SK-N-SH (cell line): ENCODE results near the gene LRRC42. TPM values are rescaled to one million over a fixed set of nuclear protein-coding genes. Genes with fewer than 3 reads are reported as not detected.

Experiments used
- CTCF ChIA-PET: fragments of 300-600, 350-600 bp; formaldehyde crosslinking; extraction: SDS; loops from one replicate; lab custom pipeline; 2021; lab: Yijun Ruan, JAX
- POLR2A ChIA-PET: fragments of 350-600 bp; sonication (Branson Sonifier 250); formaldehyde crosslinking; extraction: SDS; loops from one replicate; lab custom pipeline; 2020; ENCODE audit warnings: antibody characterized with exemption, inconsistent platforms; lab: Yijun Ruan, JAX
- DNase-seq: peaks from one replicate; pipeline ENCODE4 v3.0.0; 2012
- H2AFZ ChIP-seq: fragments of 200-600 bp; sonication (generic); 2 replicates; pipeline ENCODE4 v1.8.1; 2016; ENCODE audit warnings: antibody characterized with exemption, mild to moderate bottlenecking, low read depth
- H3F3A ChIP-seq: fragments of 200-600 bp; sonication (generic); replicated peaks from 2 replicates; pipeline ENCODE3; 2016; ENCODE audit warnings: antibody characterized with exemption, mild to moderate bottlenecking; ENCODE audit not compliant: insufficient read depth
- H3K27ac ChIP-seq, 2 experiments: fragments of 200-500 bp in 1 of 2; fragments of 200-600 bp in 1 of 2; sonication (Bioruptor generic) in 1 of 2; sonication (generic), shearing (Covaris generic) in 1 of 2; 2 replicates each; pipeline versions ENCODE4 v1.5.1 to v1.6.1; 2014 to 2016; ENCODE audit warnings: low read depth in 2 of 2, inconsistent platforms in 1 of 2, low read length in 1 of 2, mild to moderate bottlenecking in 1 of 2, mixed read lengths in 1 of 2
- H3K27me3 ChIP-seq: fragments of 200-600 bp; sonication (generic), shearing (Covaris generic); 2 replicates; pipeline ENCODE4 v1.6.1; 2016; ENCODE audit warnings: mixed run types; ENCODE audit not compliant: insufficient read depth
- H3K36me3 ChIP-seq, 2 experiments: fragments of 200-500 bp in 1 of 2; fragments of 200-600 bp in 1 of 2; sonication (Bioruptor generic) in 1 of 2; sonication (generic) in 1 of 2; replicated peaks in 1 of 2; 2 replicates each; pipeline versions ENCODE3 to v1.5.1; 2014 to 2016; ENCODE audit warnings: low read length in 1 of 2, mild to moderate bottlenecking in 1 of 2; ENCODE audit not compliant: insufficient read depth in 2 of 2, control insufficient read depth in 1 of 2
- H3K4me1 ChIP-seq, 2 experiments: fragments of 200-500 bp in 1 of 2; fragments of 200-600 bp in 1 of 2; sonication (Bioruptor generic) in 1 of 2; sonication (generic), shearing (Covaris generic) in 1 of 2; 2 replicates each; pipeline versions ENCODE4 v1.5.1 to v1.6.1; 2014 to 2016; ENCODE audit warnings: low read depth in 1 of 2, low read length in 1 of 2, mixed run types in 1 of 2; ENCODE audit not compliant: insufficient read depth in 2 of 2, control insufficient read depth in 1 of 2
- H3K4me2 ChIP-seq: fragments of 200-600 bp; sonication (generic), shearing (Covaris generic); 2 replicates; pipeline ENCODE4 v1.6.1; 2017; ENCODE audit warnings: mixed run types
- H3K4me3 ChIP-seq, 2 experiments: fragments of 200-500 bp in 1 of 2; fragments of 200-600 bp in 1 of 2; sonication (Bioruptor generic) in 1 of 2; sonication (generic), shearing (Covaris generic) in 1 of 2; 2 replicates each; pipeline versions ENCODE4 v1.5.1 to v1.8.1; 2014 to 2016; ENCODE audit warnings: low read depth in 2 of 2, inconsistent platforms in 1 of 2, low read length in 1 of 2, mild to moderate bottlenecking in 1 of 2, mixed read lengths in 1 of 2, moderate library complexity in 1 of 2
- H3K79me2 ChIP-seq: fragments of 200-600 bp; sonication (generic); 2 replicates; pipeline ENCODE4 v1.8.1; 2017; ENCODE audit warnings: mild to moderate bottlenecking; ENCODE audit not compliant: insufficient read depth
- H3K9ac ChIP-seq: fragments of 200-600 bp; sonication (generic); 2 replicates; pipeline ENCODE4 v1.6.1; 2017; ENCODE audit warnings: mixed run types
- H3K9me2 ChIP-seq: fragments of 200-600 bp; sonication (generic); 2 replicates; pipeline ENCODE4 v1.6.1; 2017; ENCODE audit warnings: mixed run types
- H3K9me3 ChIP-seq: fragments of 200-600 bp; sonication (generic); 2 replicates; pipeline ENCODE4 v1.6.1; 2017; ENCODE audit warnings: mixed run types, mild to moderate bottlenecking, moderate library complexity
- H4K20me1 ChIP-seq: fragments of 200-600 bp; sonication (generic); 2 replicates; pipeline ENCODE4 v1.6.1; 2017; ENCODE audit warnings: mild to moderate bottlenecking, mixed run types; ENCODE audit not compliant: insufficient read depth
- EZH2phosphoT487 ChIP-seq: fragments of 200-600 bp; sonication (generic); IDR thresholded peaks from 2 replicates; pipeline ENCODE4 v1.6.1; 2017; ENCODE audit warnings: low read depth, mixed run types, mild to moderate bottlenecking, antibody characterized with exemption, moderate library complexity, borderline replicate concordance
- FOSL2 ChIP-seq: IDR thresholded peaks from 2 replicates; pipeline ENCODE4 v1.4.0; 2012; ENCODE audit warnings: low read depth, mild to moderate bottlenecking, moderate library complexity, borderline replicate concordance
- FOXJ3 ChIP-seq: sonication (generic); formaldehyde crosslinking; IDR thresholded peaks from 2 replicates; pipeline ENCODE4 v1.5.1; 2020; ENCODE audit warnings: mild to moderate bottlenecking, missing genetic modification reagents
- GATA2 ChIP-seq: sonication (generic); formaldehyde crosslinking; IDR thresholded peaks from 2 replicates; pipeline ENCODE4 v1.5.0; 2020; ENCODE audit warnings: mild to moderate bottlenecking, missing genetic modification reagents
- JUND ChIP-seq: IDR thresholded peaks from 2 replicates; pipeline ENCODE4 v1.4.0; 2012
- MAX ChIP-seq: IDR thresholded peaks from 2 replicates; pipeline ENCODE4 v1.4.0; 2012; ENCODE audit warnings: low read depth
- NFIC ChIP-seq: IDR thresholded peaks from 2 replicates; pipeline ENCODE4 v1.4.0; 2012; ENCODE audit warnings: borderline replicate concordance
- NRF1 ChIP-seq: IDR thresholded peaks from 2 replicates; pipeline ENCODE4 v1.6.1; 2012; ENCODE audit warnings: low read depth, mild to moderate bottlenecking, low read length
- PBX3 ChIP-seq: IDR thresholded peaks from 2 replicates; pipeline ENCODE4; 2012
- POLR2AphosphoS5 ChIP-seq: IDR thresholded peaks from 2 replicates; pipeline ENCODE4 v1.6.1; 2012; ENCODE audit warnings: low read depth, low read length
- RAD21 ChIP-seq: IDR thresholded peaks from 2 replicates; pipeline ENCODE4 v1.6.1; 2012; ENCODE audit warnings: mild to moderate bottlenecking, low read length
- SIN3A ChIP-seq: IDR thresholded peaks from 2 replicates; pipeline ENCODE4 v1.6.1; 2012; ENCODE audit warnings: low read depth, mild to moderate bottlenecking, low read length, moderate library complexity, borderline replicate concordance
- SMC3 ChIP-seq: IDR thresholded peaks from 2 replicates; pipeline ENCODE4 v1.6.1; 2012; ENCODE audit warnings: low read depth, low read length, improper control_type of control experiment
- TAF1 ChIP-seq: IDR thresholded peaks from 2 replicates; pipeline ENCODE4 v1.6.1; 2012; ENCODE audit warnings: low read depth, mild to moderate bottlenecking, low read length, moderate library complexity, borderline replicate concordance
- TCF12 ChIP-seq: IDR thresholded peaks from 2 replicates; pipeline ENCODE4 v1.4.0; 2012
- TEAD4 ChIP-seq: IDR thresholded peaks from 2 replicates; pipeline ENCODE4 v1.4.0; 2012; ENCODE audit warnings: mild to moderate bottlenecking, borderline replicate concordance; ENCODE audit not compliant: insufficient read depth
- YY1 ChIP-seq: IDR thresholded peaks from 2 replicates; pipeline ENCODE4 v1.4.0; 2012; ENCODE audit warnings: low read depth, mild to moderate bottlenecking
- WGBS: methylation state at CpG from one replicate; pipeline ENCODE4 v1.1.6; 2017; ENCODE audit warnings: low lambda C conversion rate; 5-methylcytosine and 5-hydroxymethylcytosine counted together
- polyA plus RNA-seq, 3 experiments: library from polyadenylated mRNA; depleted of rRNA; stranded (reverse); fragments of >200 nt; gene quantifications; 2 replicates each; pipeline ENCODE4 v1.2.3, GENCODE V29; 2012
- TF ChIP-seq, protein P1 (sequence below): fragments of 150-350 bp; IDR thresholded peaks from 2 replicates; pipeline ENCODE4 v1.6.1; 2016; ENCODE audit warnings: mild to moderate bottlenecking, low read depth, low read length
- TF ChIP-seq, protein P2 (sequence below): IDR thresholded peaks from 2 replicates; pipeline ENCODE4 v1.6.1; 2012; ENCODE audit warnings: mild to moderate bottlenecking, low read depth, low read length, moderate library complexity
- TF ChIP-seq, protein P3 (sequence below): fragments of 150-350 bp; IDR thresholded peaks from 2 replicates; pipeline ENCODE4 v1.6.1; 2017; ENCODE audit warnings: antibody characterized with exemption, low read length, low read depth, borderline replicate concordance

The LRRC42 gene
- polyA plus RNA-seq, 1 of the 3 experiments (the other 2 are of a cell fraction) = 35.0 TPM

GRCh38 chr1:53981220-53981619 lies 35.1 kb downstream of the LRRC42 start:
- no peak for DNase-seq
- Histone ChIP-seq H3K9me2 (no peaks in the 10 kb centered on the region), H3K79me2 (no peaks in the 10 kb centered on the region), H4K20me1 (no peaks in the 10 kb centered on the region), H3K4me3 (no peak overlapping the region), H3K4me2 (no peak overlapping the region), H3F3A (no peaks in the 10 kb centered on the region), H3K9me3 (no peaks in the 10 kb centered on the region), H3K36me3 (no peaks in the 10 kb centered on the region), H3K9ac (no peak overlapping the region), H3K4me1 (no peaks in the 10 kb centered on the region), H3K27me3 (no peaks in the 10 kb centered on the region), H3K27ac (no peak overlapping the region), H2AFZ (no peak overlapping the region)
- CTCF ChIA-PET = interaction anchor here (2.2 kb wide), 1 partner anchor 21 kb away, joined by 6 read pairs; no protein-coding TSS in a partner anchor
- 98% methylated on average over 6 of the region's 6 CpGs for WGBS
- POLR2A ChIA-PET = no interaction called here
- no peak for TF ChIP-seq JUND

DNA sequence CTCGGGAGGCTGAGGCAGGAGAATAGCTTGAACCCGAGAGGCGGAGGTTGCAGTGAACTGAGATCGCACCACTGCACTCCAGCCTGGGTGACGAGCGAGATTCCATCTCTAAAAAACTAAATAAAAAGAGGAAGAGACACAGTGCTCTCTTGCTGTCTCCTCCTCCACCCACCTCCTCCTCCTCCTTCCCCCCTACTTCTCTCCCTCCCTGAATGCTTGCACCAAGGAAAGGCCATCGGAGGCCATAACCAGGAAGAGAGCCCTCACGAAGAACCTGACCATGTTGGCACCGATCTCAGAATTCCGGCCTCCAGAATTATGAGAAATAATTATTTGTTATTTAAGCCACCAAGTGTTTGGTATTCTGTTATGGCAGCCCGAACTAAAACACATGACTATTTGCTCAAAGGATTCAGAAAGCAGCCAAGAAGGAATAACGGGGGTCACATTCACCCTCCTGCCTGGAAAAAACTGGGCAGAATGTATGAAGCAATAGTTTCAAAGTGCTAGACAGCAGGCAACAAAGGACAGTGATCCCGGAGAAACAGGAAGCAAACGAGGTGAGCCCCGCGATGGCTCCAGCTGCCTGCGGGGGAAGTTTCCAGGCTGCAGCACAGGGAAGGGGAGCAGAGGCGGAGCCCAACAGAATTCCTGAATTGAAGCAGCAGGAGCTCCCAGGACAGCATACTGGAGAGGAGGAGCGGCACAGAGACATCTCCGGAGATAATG lies 36.0 kb downstream of the LRRC42 start:
- Histone ChIP-seq H2AFZ (no peak overlapping the region), H3K4me2 (no peak overlapping the region), H3K9me3 (no peaks in the 10 kb centered on the region), H3K4me1 (no peaks in the 10 kb centered on the region), H3K9me2 (no peaks in the 10 kb centered on the region), H3K9ac (no peak overlapping the region), H3K36me3 (no peaks in the 10 kb centered on the region), H3K27me3 (no peaks in the 10 kb centered on the region), H3K79me2 (no peaks in the 10 kb centered on the region), H3K27ac (no peak overlapping the region), H3K4me3 (no peak overlapping the region), H4K20me1 (no peaks in the 10 kb centered on the region), H3F3A (no peaks in the 10 kb centered on the region)
- peak; percentile 33 for DNase-seq
- ChIA-PET POLR2A (no interaction called here), CTCF (no interaction called here)
- TF ChIP-seq POLR2AphosphoS5 (no peak), FOSL2 (no peak), NFIC (no peak), NRF1 (no peak), GATA2 (no peak), TAF1 (no peak), EZH2phosphoT487 (no peak), FOXJ3 (CRISPR knock-in tag) (no peak), TCF12 (no peak), MAX (no peak), SMC3 (no peak), PBX3 (no peak), TEAD4 (no peak), YY1 (no peak), RAD21 (no peak), JUND (no peak), SIN3A (no peak)
- TF ChIP-seq, protein P1, sequence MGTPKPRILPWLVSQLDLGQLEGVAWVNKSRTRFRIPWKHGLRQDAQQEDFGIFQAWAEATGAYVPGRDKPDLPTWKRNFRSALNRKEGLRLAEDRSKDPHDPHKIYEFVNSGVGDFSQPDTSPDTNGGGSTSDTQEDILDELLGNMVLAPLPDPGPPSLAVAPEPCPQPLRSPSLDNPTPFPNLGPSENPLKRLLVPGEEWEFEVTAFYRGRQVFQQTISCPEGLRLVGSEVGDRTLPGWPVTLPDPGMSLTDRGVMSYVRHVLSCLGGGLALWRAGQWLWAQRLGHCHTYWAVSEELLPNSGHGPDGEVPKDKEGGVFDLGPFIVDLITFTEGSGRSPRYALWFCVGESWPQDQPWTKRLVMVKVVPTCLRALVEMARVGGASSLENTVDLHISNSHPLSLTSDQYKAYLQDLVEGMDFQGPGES = no peak
- TF ChIP-seq, protein P2, sequence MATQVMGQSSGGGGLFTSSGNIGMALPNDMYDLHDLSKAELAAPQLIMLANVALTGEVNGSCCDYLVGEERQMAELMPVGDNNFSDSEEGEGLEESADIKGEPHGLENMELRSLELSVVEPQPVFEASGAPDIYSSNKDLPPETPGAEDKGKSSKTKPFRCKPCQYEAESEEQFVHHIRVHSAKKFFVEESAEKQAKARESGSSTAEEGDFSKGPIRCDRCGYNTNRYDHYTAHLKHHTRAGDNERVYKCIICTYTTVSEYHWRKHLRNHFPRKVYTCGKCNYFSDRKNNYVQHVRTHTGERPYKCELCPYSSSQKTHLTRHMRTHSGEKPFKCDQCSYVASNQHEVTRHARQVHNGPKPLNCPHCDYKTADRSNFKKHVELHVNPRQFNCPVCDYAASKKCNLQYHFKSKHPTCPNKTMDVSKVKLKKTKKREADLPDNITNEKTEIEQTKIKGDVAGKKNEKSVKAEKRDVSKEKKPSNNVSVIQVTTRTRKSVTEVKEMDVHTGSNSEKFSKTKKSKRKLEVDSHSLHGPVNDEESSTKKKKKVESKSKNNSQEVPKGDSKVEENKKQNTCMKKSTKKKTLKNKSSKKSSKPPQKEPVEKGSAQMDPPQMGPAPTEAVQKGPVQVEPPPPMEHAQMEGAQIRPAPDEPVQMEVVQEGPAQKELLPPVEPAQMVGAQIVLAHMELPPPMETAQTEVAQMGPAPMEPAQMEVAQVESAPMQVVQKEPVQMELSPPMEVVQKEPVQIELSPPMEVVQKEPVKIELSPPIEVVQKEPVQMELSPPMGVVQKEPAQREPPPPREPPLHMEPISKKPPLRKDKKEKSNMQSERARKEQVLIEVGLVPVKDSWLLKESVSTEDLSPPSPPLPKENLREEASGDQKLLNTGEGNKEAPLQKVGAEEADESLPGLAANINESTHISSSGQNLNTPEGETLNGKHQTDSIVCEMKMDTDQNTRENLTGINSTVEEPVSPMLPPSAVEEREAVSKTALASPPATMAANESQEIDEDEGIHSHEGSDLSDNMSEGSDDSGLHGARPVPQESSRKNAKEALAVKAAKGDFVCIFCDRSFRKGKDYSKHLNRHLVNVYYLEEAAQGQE = no peak
- TF ChIP-seq, protein P3, sequence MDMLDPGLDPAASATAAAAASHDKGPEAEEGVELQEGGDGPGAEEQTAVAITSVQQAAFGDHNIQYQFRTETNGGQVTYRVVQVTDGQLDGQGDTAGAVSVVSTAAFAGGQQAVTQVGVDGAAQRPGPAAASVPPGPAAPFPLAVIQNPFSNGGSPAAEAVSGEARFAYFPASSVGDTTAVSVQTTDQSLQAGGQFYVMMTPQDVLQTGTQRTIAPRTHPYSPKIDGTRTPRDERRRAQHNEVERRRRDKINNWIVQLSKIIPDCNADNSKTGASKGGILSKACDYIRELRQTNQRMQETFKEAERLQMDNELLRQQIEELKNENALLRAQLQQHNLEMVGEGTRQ = no peak
- 91% methylated on average over 20 of the region's 20 CpGs for WGBS
